Astrocyte (in vitro differentiated cells and primary cell): ENCODE data around the gene COL28A1. TPM values are rescaled to one million over a fixed set of nuclear protein-coding genes. Genes with fewer than 3 reads are reported as not detected.

ENCODE experiments used
- DNase-seq: peaks from one replicate; pipeline ENCODE4 v3.0.0-alpha.2; 2010; ENCODE audit warnings: low read depth
- FAIRE-seq: peaks from 2 replicates; lab custom pipeline; 2011; peaks lifted over from hg19 to GRCh38; lab: Jason Lieb, UNC
- H2AFZ ChIP-seq: 2 replicates; pipeline ENCODE4 v1.6.0; 2012; ENCODE audit warnings: low read depth, low read length, inconsistent platforms
- H3K27ac ChIP-seq: 2 replicates; pipeline ENCODE4 v1.5.1; 2011; ENCODE audit warnings: low read depth, low read length, inconsistent platforms
- H3K27me3 ChIP-seq: 2 replicates; pipeline ENCODE4 v1.6.0; 2011; ENCODE audit warnings: low read length, inconsistent platforms; ENCODE audit not compliant: insufficient read depth
- H3K36me3 ChIP-seq: 2 replicates; pipeline ENCODE4 v1.5.1; 2011; ENCODE audit warnings: low read length, inconsistent platforms; ENCODE audit not compliant: insufficient read depth
- H3K4me1 ChIP-seq: 2 replicates; pipeline ENCODE4 v1.5.1; 2011; ENCODE audit warnings: low read length, inconsistent platforms; ENCODE audit not compliant: insufficient read depth
- H3K4me2 ChIP-seq: 2 replicates; pipeline ENCODE4 v1.6.0; 2012; ENCODE audit warnings: low read length, inconsistent platforms
- H3K4me3 ChIP-seq: 2 replicates; pipeline ENCODE4 v1.5.1; 2011; ENCODE audit warnings: low read depth, mild to moderate bottlenecking, low read length, inconsistent platforms; ENCODE audit not compliant: insufficient read depth
- H3K79me2 ChIP-seq: 2 replicates; pipeline ENCODE4 v1.6.0; 2012; ENCODE audit warnings: mild to moderate bottlenecking, low read length, inconsistent platforms; ENCODE audit not compliant: insufficient read depth
- H3K9ac ChIP-seq: 2 replicates; pipeline ENCODE4 v1.6.0; 2012; ENCODE audit warnings: mild to moderate bottlenecking, low read length, inconsistent platforms
- H3K9me3 ChIP-seq: 2 replicates; pipeline ENCODE4 v1.5.1; 2012; ENCODE audit warnings: low read depth, mild to moderate bottlenecking, low read length, inconsistent platforms; ENCODE audit not compliant: insufficient read depth
- H4K20me1 ChIP-seq: 2 replicates; pipeline ENCODE4 v1.6.0; 2012; ENCODE audit warnings: low read length, inconsistent platforms; ENCODE audit not compliant: insufficient read depth
- H3K27ac Mint-ChIP-seq: one replicate; pipeline ENCODE4 v1.8.0; 2021; ENCODE audit warnings: mild to moderate bottlenecking, mixed read lengths; ENCODE audit not compliant: unreplicated experiment
- H3K27me3 Mint-ChIP-seq: one replicate; pipeline ENCODE4 v1.8.0; 2021; ENCODE audit warnings: low read depth, mixed read lengths; ENCODE audit not compliant: unreplicated experiment
- H3K36me3 Mint-ChIP-seq: one replicate; pipeline ENCODE4 v1.8.0; 2021; ENCODE audit warnings: low read depth, mixed read lengths; ENCODE audit not compliant: unreplicated experiment
- H3K4me1 Mint-ChIP-seq: one replicate; pipeline ENCODE4 v1.8.0; 2021; ENCODE audit warnings: low read depth, mixed read lengths; ENCODE audit not compliant: unreplicated experiment
- H3K4me3 Mint-ChIP-seq: one replicate; pipeline ENCODE4 v1.8.0; 2021; ENCODE audit warnings: mild to moderate bottlenecking, moderate library complexity, mixed read lengths; ENCODE audit not compliant: unreplicated experiment
- H3K9me3 Mint-ChIP-seq: one replicate; pipeline ENCODE4 v1.8.0; 2021; ENCODE audit warnings: mild to moderate bottlenecking, mixed read lengths; ENCODE audit not compliant: unreplicated experiment
- CTCF ChIP-seq: IDR thresholded peaks from 2 replicates; pipeline ENCODE4 v1.5.1; 2011; ENCODE audit warnings: low read depth, mild to moderate bottlenecking, inconsistent platforms, low read length, moderate library complexity; ENCODE audit not compliant: insufficient read depth
- EZH2 ChIP-seq: IDR thresholded peaks from 2 replicates; pipeline ENCODE4 v1.6.1; 2012; ENCODE audit warnings: mild to moderate bottlenecking, low read length, inconsistent platforms; ENCODE audit not compliant: insufficient read depth
- total RNA-seq: library from RNA; stranded (reverse); gene quantifications from 2 replicates; pipeline ENCODE4 v1.2.1, GENCODE V29; 2021

The COL28A1 gene
- total RNA-seq, 1 donor from 2014 or later: 0.11 TPM

GRCh38 chr7:7369134-7369533, 166.5 kb downstream of the COL28A1 start:
- no peaks in the 10 kb centered on the region for H3K36me3 Mint-ChIP-seq
- no peak overlapping the region for H3K9ac ChIP-seq
- H3K4me3 ChIP-seq: no peak overlapping the region
- DNase-seq (no peak), FAIRE-seq (no peak)
- no peak overlapping the region for H3K27ac Mint-ChIP-seq
- no peak overlapping the region for H3K4me2 ChIP-seq
- no peaks in the 10 kb centered on the region for H3K36me3 ChIP-seq
- H2AFZ ChIP-seq: no peak overlapping the region
- H3K4me3 Mint-ChIP-seq: no peak overlapping the region
- no peaks in the 10 kb centered on the region for H3K4me1 ChIP-seq
- no peak for TF ChIP-seq EZH2
- no peak for TF ChIP-seq CTCF
- H3K27me3 ChIP-seq: no peaks in the 10 kb centered on the region
- H3K79me2 ChIP-seq: no peaks in the 10 kb centered on the region
- no peaks in the 10 kb centered on the region for H3K27me3 Mint-ChIP-seq
- H3K9me3 Mint-ChIP-seq: no peaks in the 10 kb centered on the region
- H3K4me1 Mint-ChIP-seq: no peaks in the 10 kb centered on the region
- no peak overlapping the region for H3K27ac ChIP-seq
- H3K9me3 ChIP-seq: no peaks in the 10 kb centered on the region
- H4K20me1 ChIP-seq: no peaks in the 10 kb centered on the region

GRCh38 chr7:7354674-7355073, 181.0 kb downstream of the COL28A1 start:
- Histone ChIP-seq H3K27ac (no peak overlapping the region), H3K4me3 (no peak overlapping the region), H3K79me2 (no peaks in the 10 kb centered on the region), H3K9me3 (no peaks in the 10 kb centered on the region), H3K4me2 (no peak overlapping the region), H3K9ac (no peak overlapping the region), H2AFZ (no peak overlapping the region), H4K20me1 (no peaks in the 10 kb centered on the region), H3K27me3 (no peaks in the 10 kb centered on the region), H3K36me3 (no peaks in the 10 kb centered on the region), H3K4me1 (no peaks in the 10 kb centered on the region)
- Mint-ChIP-seq H3K36me3 (no peaks in the 10 kb centered on the region), H3K27ac (no peak overlapping the region), H3K9me3 (no peaks in the 10 kb centered on the region), H3K4me3 (no peak overlapping the region), H3K27me3 (no peaks in the 10 kb centered on the region), H3K4me1 (no peaks in the 10 kb centered on the region)
- no peak for FAIRE-seq
- no peak for DNase-seq
- TF ChIP-seq EZH2 (no peak), CTCF (no peak)

- H3K4me1 Mint-ChIP-seq: peaks cover 3% of the 10 kb centered on the region
- no peaks in the 10 kb centered on the region for H3K36me3 ChIP-seq
- H3K27ac ChIP-seq: no peak overlapping the region
- H3K36me3 Mint-ChIP-seq: no peaks in the 10 kb centered on the region
- no peaks in the 10 kb centered on the region for H3K27me3 Mint-ChIP-seq
- no peak overlapping the region for H3K9ac ChIP-seq
- DNase-seq: no peak
- H2AFZ ChIP-seq: no peak overlapping the region
- no peak for TF ChIP-seq CTCF
- no peaks in the 10 kb centered on the region for H3K27me3 ChIP-seq
- no peak for FAIRE-seq
- no peaks in the 10 kb centered on the region for H3K79me2 ChIP-seq
- no peak overlapping the region for H3K4me3 ChIP-seq
- no peaks in the 10 kb centered on the region for H4K20me1 ChIP-seq
- no peak overlapping the region for H3K27ac Mint-ChIP-seq
- H3K4me2 ChIP-seq: no peak overlapping the region
- no peaks in the 10 kb centered on the region for H3K4me1 ChIP-seq
- H3K9me3 ChIP-seq: no peaks in the 10 kb centered on the region
- H3K9me3 Mint-ChIP-seq: no peaks in the 10 kb centered on the region
- no peak overlapping the region for H3K4me3 Mint-ChIP-seq
Measured at GRCh38 chr7:7352845-7353244, 182.8 kb downstream of the COL28A1 start.
